Measurements from ENCODE around the gene PTPA.
A peak's percentile ranks its signal among the peaks of the same experiment; 100 is the strongest.
"Not testable (repeated sequence)": the region's sequence is repeated elsewhere in the genome, so short reads cannot be mapped to it uniquely, and the experiment has no call there.

PTPA gene

GRCh38 chr9:129148463-129149204 lies 37.4 kb downstream of the PTPA start:
- H3K27me3 Mint-ChIP-seq = no peaks in the 10 kb centered on the region
- no peak for ATAC-seq
- peak overlapping the region in 1 of 2 donors; percentile 71 for H3K27ac Mint-ChIP-seq

GRCh38 chr9:129149442-129149841 lies 38.2 kb downstream of the PTPA start:
- Mint-ChIP-seq H3K9me3 (no peaks in the 10 kb centered on the region), H3K4me1 (peaks cover 4% of the 10 kb centered on the region), H3K27ac (peak overlapping the region; percentile 37 to 64), H3K27me3 (no peaks in the 10 kb centered on the region), H3K4me3 (no peak overlapping the region)
- ATAC-seq (no peak), DNase-seq (no peak)

More at GRCh38 chr9:129148463-129149204, 37.4 kb downstream of the PTPA start:
- no peaks in the 10 kb centered on the region for H3K9me3 Mint-ChIP-seq
- H3K4me1 Mint-ChIP-seq = peaks cover 11% of the 10 kb centered on the region
- H3K4me3 Mint-ChIP-seq = no peak overlapping the region
- DNase-seq = no peak

DNA sequence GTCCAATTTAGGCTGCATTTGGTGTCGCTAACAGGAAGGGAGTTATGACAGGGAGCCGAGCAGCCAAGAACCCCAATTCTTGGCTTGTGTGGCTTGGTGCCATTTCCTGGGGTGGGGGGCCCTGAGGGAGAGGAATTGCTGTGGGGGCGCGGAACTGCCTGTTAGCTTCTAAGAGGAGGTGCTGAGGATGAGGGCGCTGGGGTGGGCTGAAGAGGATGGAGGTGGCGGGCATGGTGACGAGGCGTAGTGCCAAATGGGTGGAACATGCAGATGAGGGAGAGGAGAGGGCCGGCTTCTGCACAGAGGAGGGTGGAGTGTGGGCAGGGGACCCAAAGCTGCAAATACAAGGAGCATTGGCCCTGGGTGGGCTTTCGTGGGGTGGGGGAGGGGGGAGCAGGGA lies 38.9 kb downstream of the PTPA start:
- Mint-ChIP-seq H3K4me1 (peaks cover 4% of the 10 kb centered on the region), H3K9me3 (no peaks in the 10 kb centered on the region), H3K4me3 (no peak overlapping the region), H3K27ac (peak overlapping the region in 1 of 2 donors; percentile 5), H3K27me3 (no peaks in the 10 kb centered on the region)
- DNase-seq (no peak), ATAC-seq (no peak)

DNA sequence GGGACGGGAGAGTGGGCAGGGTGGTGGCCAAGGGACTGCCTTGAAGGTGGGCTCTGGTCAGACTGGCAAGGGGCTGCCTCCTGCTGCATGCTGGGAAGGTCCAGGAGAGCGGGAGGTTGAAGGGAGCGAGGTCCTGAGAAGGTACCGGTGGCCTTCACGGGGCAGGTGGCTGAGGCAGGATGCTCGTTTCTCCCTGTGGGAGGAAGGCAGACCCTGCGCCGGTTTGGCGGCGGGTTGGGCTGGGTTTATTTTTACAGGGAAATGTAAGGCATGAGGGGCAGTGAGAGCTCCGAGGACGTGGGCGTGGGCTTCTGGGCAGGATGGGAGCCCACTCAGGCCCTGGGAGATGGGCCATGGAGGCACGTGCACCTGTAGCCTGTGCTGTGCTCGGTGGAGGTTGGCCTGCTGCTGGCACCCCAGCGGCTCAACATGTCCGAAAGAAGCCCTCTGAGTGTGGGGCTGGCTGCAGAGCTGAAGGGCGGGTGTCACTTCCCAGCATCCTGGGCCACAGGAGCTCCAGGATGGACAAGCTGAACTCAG lies 39.5 kb downstream of the PTPA start:
- Mint-ChIP-seq H3K27ac (no peak overlapping the region), H3K9me3 (no peaks in the 10 kb centered on the region), H3K4me3 (no peak overlapping the region), H3K27me3 (no peaks in the 10 kb centered on the region), H3K4me1 (peaks cover 4% of the 10 kb centered on the region)
- no peak for DNase-seq
- no peak for ATAC-seq

GRCh38 chr9:129151469-129151868 lies 40.3 kb downstream of the PTPA start:
- no peaks in the 10 kb centered on the region for H3K9me3 Mint-ChIP-seq
- no peaks in the 10 kb centered on the region for H3K27me3 Mint-ChIP-seq
- H3K4me1 Mint-ChIP-seq = peaks cover 4% of the 10 kb centered on the region
- H3K27ac Mint-ChIP-seq = peak overlapping the region in 1 of 2 donors; percentile 71
- DNase-seq (no peak), ATAC-seq (no peak)
- no peak overlapping the region for H3K4me3 Mint-ChIP-seq

- ATAC-seq (no peak), DNase-seq (no peak)
- no peak overlapping the region for H3K4me3 Mint-ChIP-seq
These were observed 43.8 kb downstream of the PTPA start for GRCh38 chr9:129154866-129155477.

GRCh38 chr9:129156163-129156562 lies 44.9 kb downstream of the PTPA start:
- Mint-ChIP-seq H3K4me1 (no peaks in the 10 kb centered on the region), H3K27me3 (no peaks in the 10 kb centered on the region), H3K9me3 (no peaks in the 10 kb centered on the region), H3K27ac (no peak overlapping the region), H3K4me3 (no peak overlapping the region)
- ATAC-seq (no peak), DNase-seq (no peak)

More at GRCh38 chr9:129154866-129155477, 43.8 kb downstream of the PTPA start:
- H3K27ac Mint-ChIP-seq = no peak overlapping the region
- no peaks in the 10 kb centered on the region for H3K4me1 Mint-ChIP-seq
- no peaks in the 10 kb centered on the region for H3K27me3 Mint-ChIP-seq
- H3K9me3 Mint-ChIP-seq = no peaks in the 10 kb centered on the region

- ATAC-seq = no peak
- Mint-ChIP-seq H3K27ac (no peak overlapping the region), H3K9me3 (no peaks in the 10 kb centered on the region), H3K4me3 (no peak overlapping the region), H3K27me3 (no peaks in the 10 kb centered on the region), H3K4me1 (no peaks in the 10 kb centered on the region)
- DNase-seq = no peak
These were observed 49.7 kb downstream of the PTPA start for GRCh38 chr9:129160712-129161533.

- ATAC-seq = no peak
- H3K27ac Mint-ChIP-seq = no peak overlapping the region
- no peak overlapping the region for H3K4me3 Mint-ChIP-seq
- no peaks in the 10 kb centered on the region for H3K9me3 Mint-ChIP-seq
- H3K27me3 Mint-ChIP-seq = no peaks in the 10 kb centered on the region
- no peak for DNase-seq
- peaks cover under 1% of the 10 kb centered on the region for H3K4me1 Mint-ChIP-seq
These were observed 50.3 kb downstream of the PTPA start for GRCh38 chr9:129161534-129161837.

- Mint-ChIP-seq H3K4me3 (no peak overlapping the region), H3K27ac (no peak overlapping the region), H3K9me3 (no peaks in the 10 kb centered on the region), H3K27me3 (no peaks in the 10 kb centered on the region), H3K4me1 (peaks cover 12% of the 10 kb centered on the region)
- ATAC-seq = no peak
- DNase-seq = no peak
These were observed 51.4 kb downstream of the PTPA start for GRCh38 chr9:129162497-129163197.

GRCh38 chr9:129163198-129163670 lies 52.0 kb downstream of the PTPA start:
- H3K9me3 Mint-ChIP-seq, DNase-seq, H3K4me3 Mint-ChIP-seq, ATAC-seq, H3K27ac Mint-ChIP-seq, H3K27me3 Mint-ChIP-seq: not testable (repeated sequence)
- peaks cover 18% of the 10 kb centered on the region for H3K4me1 Mint-ChIP-seq

- Mint-ChIP-seq H3K9me3 (no peaks in the 10 kb centered on the region), H3K4me3 (no peak overlapping the region), H3K27ac (no peak overlapping the region), H3K4me1 (peaks cover 19% of the 10 kb centered on the region), H3K27me3 (no peaks in the 10 kb centered on the region)
- DNase-seq = no peak
- no peak for ATAC-seq
These were observed 52.5 kb downstream of the PTPA start for GRCh38 chr9:129163753-129164152.

DNA sequence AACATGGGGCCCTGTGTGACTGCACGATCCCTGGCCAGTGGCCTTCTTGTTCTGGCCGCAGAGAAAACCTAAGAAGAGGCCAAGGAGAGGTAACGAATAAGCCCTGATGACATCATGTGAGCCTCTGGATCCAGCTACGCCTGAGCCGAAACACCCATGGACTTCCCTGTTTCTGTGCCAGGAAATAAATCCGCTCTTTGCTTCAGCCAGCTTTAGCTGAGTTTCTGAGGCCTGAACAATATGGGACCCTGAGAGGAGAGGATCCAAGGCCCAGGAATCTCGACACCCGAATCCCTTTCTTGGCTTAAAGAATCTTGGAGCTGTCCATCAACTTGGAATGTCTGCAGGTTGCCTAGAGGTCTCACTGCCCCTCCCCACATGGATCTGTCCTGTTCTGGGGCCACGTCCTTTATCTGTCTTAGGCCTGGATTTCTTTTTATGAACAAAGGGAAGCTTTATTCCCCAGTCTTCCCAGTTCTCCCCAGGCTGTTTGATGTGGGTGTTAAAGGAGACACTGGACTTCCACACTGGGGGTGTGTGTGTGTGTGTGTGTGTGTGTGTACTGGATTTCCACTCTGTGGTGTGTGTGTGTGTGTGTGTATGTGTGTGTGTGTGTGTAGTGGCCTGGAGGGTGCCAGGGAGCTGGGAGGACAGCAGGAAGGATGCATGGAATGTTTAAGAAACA lies 53.2 kb downstream of the PTPA start:
- no peaks in the 10 kb centered on the region for H3K27me3 Mint-ChIP-seq
- H3K4me1 Mint-ChIP-seq = peaks cover 19% of the 10 kb centered on the region
- no peak overlapping the region for H3K4me3 Mint-ChIP-seq
- DNase-seq = no peak
- no peaks in the 10 kb centered on the region for H3K9me3 Mint-ChIP-seq
- no peak for ATAC-seq
- H3K27ac Mint-ChIP-seq = no peak overlapping the region

DNA sequence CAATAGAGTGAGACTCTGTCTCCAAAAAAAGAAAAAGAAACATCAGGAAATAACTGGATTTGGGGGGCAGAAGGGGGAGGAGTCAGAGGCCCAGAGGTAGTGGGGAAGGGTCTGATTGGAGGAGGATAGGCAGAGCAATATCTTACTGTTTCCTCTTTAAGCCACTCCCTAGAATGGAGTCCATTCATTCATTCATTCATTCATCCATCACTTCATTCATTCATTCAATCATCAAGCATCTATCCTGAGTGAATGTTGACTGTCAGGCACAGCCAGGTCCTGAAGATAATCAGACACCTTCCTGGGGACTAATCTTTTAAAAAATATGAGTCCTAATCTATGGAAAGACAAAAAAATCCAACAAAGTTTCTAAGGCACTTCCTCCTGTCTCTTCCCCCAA lies 54.0 kb downstream of the PTPA start:
- Mint-ChIP-seq H3K4me3 (no peak overlapping the region), H3K27me3 (no peaks in the 10 kb centered on the region), H3K27ac (no peak overlapping the region), H3K4me1 (peaks cover 23% of the 10 kb centered on the region), H3K9me3 (no peaks in the 10 kb centered on the region)
- ATAC-seq (no peak), DNase-seq (no peak)
